Left ventricle myocardium inferior (tissue), 1 donor: ENCODE data around the gene PRKG1. TPM values are rescaled to one million over a fixed set of nuclear protein-coding genes. Genes with fewer than 3 reads are reported as not detected.

Source experiments
- DNase-seq: peaks from one replicate; pipeline ENCODE4 v3.0.0-alpha.2; 2020
- H3K27ac ChIP-seq: fragments of 200-600 bp; replicated peaks from 2 replicates; pipeline ENCODE4 v1.8.0; 2021
- H3K27me3 ChIP-seq: fragments of 200-600 bp; 2 replicates; pipeline ENCODE4 v1.8.0; 2021; ENCODE audit warnings: low read depth
- H3K36me3 ChIP-seq: fragments of 200-600 bp; 2 replicates; pipeline ENCODE4 v1.8.0; 2021
- H3K4me1 ChIP-seq: fragments of 200-600 bp; 2 replicates; pipeline ENCODE4 v1.8.0; 2021
- H3K4me3 ChIP-seq: fragments of 200-600 bp; 2 replicates; pipeline ENCODE4 v1.8.0; 2021; ENCODE audit warnings: mild to moderate bottlenecking, moderate library complexity
- H3K9me3 ChIP-seq: fragments of 200-600 bp; replicated peaks from 2 replicates; pipeline ENCODE4 v1.8.0; 2021
- CTCF ChIP-seq: fragments of 200-600 bp; IDR thresholded peaks from 2 replicates; pipeline ENCODE4 v1.8.0; 2021; ENCODE audit warnings: antibody characterized with exemption, mild to moderate bottlenecking, borderline replicate concordance
- intact Hi-C: fragments of 100-400 bp; cut with micrococcal nuclease; formaldehyde crosslinking; loops from one replicate; pipeline ENCODE4 v1.11.0; 2022
- total RNA-seq: library from RNA; stranded (reverse); fragmentation: NEBNext Ultra II Directional; extraction: Animal tissue kit (Norgen Biotek cat#: 25700); gene quantifications from one replicate; pipeline ENCODE4 v1.2.1, GENCODE V29; 2021
- donor health status: DM: no; HTN: yes; CAD: no; lungs with severe emphysema.

PRKG1 gene
- total RNA-seq, 1 donor from 2014 or later: 38.9 TPM

- H3K27ac ChIP-seq: no peak overlapping the region
- no peak for DNase-seq
- no peaks in the 10 kb centered on the region for H3K36me3 ChIP-seq
- H3K4me3 ChIP-seq: no peak overlapping the region
- H3K27me3 ChIP-seq: no peaks in the 10 kb centered on the region
- peaks cover 38% of the 10 kb centered on the region for H3K4me1 ChIP-seq
- peaks cover 10% of the 10 kb centered on the region for H3K9me3 ChIP-seq
- intact Hi-C loops: no loop called here
- no peak for TF ChIP-seq CTCF
These were observed 385.2 kb downstream of the PRKG1 start for GRCh38 chr10:51459476-51459875.

GRCh38 chr10:51462076-51462779, 387.9 kb downstream of the PRKG1 start:
- Histone ChIP-seq H3K4me1 (peaks cover 48% of the 10 kb centered on the region), H3K27me3 (no peaks in the 10 kb centered on the region), H3K4me3 (no peak overlapping the region), H3K9me3 (no peaks in the 10 kb centered on the region), H3K27ac (peak overlapping the region; percentile 47), H3K36me3 (no peaks in the 10 kb centered on the region)
- no peak for DNase-seq
- no peak for TF ChIP-seq CTCF
- intact Hi-C loops: no loop called here

GRCh38 chr10:51468424-51468823, 394.1 kb downstream of the PRKG1 start:
- intact Hi-C loops: no loop called here

GRCh38 chr10:51469686-51470085, 395.4 kb downstream of the PRKG1 start:
- H3K27me3 ChIP-seq: no peaks in the 10 kb centered on the region
- no peak overlapping the region for H3K27ac ChIP-seq
- no peaks in the 10 kb centered on the region for H3K9me3 ChIP-seq
- no peak for TF ChIP-seq CTCF
- intact Hi-C loops: no loop called here
- H3K36me3 ChIP-seq: no peaks in the 10 kb centered on the region
- no peak overlapping the region for H3K4me3 ChIP-seq
- DNase-seq: no peak
- H3K4me1 ChIP-seq: peaks cover 14% of the 10 kb centered on the region

More at GRCh38 chr10:51468424-51468823, 394.1 kb downstream of the PRKG1 start:
- no peak for DNase-seq
- H3K4me1 ChIP-seq: peaks cover 14% of the 10 kb centered on the region
- TF ChIP-seq CTCF: no peak
- H3K36me3 ChIP-seq: no peaks in the 10 kb centered on the region
- H3K9me3 ChIP-seq: no peaks in the 10 kb centered on the region
- no peak overlapping the region for H3K4me3 ChIP-seq
- no peaks in the 10 kb centered on the region for H3K27me3 ChIP-seq
- H3K27ac ChIP-seq: no peak overlapping the region

- no peak for TF ChIP-seq CTCF
These were observed 397.0 kb downstream of the PRKG1 start for GRCh38 chr10:51471271-51471670.

More at GRCh38 chr10:51471271-51471670, 397.0 kb downstream of the PRKG1 start:
- no peak overlapping the region for H3K27ac ChIP-seq
- intact Hi-C loops: no loop called here
- peaks cover 14% of the 10 kb centered on the region for H3K4me1 ChIP-seq
- no peaks in the 10 kb centered on the region for H3K36me3 ChIP-seq
- H3K27me3 ChIP-seq: no peaks in the 10 kb centered on the region
- H3K4me3 ChIP-seq: no peak overlapping the region
- no peak for DNase-seq
- H3K9me3 ChIP-seq: no peaks in the 10 kb centered on the region
